ENCODE measurements around the gene POLR2L.

The POLR2L gene

GRCh38 chr11:829847-830294, 12.5 kb downstream of the POLR2L start:
- in situ Hi-C loops (cut with MboI; ENCODE audit: low pct_unique_long_range_greater_than_20kb, low sequenced_read_pairs, unreplicated experiment) = no loop called here
- no peak for DNase-seq (ENCODE audit: low spot score)
- no peak for TF ChIP-seq CTCF (IDR thresholded peaks at IDR 0.05; ENCODE audit: extremely low read depth, insufficient read depth, missing control alignments)

DNA sequence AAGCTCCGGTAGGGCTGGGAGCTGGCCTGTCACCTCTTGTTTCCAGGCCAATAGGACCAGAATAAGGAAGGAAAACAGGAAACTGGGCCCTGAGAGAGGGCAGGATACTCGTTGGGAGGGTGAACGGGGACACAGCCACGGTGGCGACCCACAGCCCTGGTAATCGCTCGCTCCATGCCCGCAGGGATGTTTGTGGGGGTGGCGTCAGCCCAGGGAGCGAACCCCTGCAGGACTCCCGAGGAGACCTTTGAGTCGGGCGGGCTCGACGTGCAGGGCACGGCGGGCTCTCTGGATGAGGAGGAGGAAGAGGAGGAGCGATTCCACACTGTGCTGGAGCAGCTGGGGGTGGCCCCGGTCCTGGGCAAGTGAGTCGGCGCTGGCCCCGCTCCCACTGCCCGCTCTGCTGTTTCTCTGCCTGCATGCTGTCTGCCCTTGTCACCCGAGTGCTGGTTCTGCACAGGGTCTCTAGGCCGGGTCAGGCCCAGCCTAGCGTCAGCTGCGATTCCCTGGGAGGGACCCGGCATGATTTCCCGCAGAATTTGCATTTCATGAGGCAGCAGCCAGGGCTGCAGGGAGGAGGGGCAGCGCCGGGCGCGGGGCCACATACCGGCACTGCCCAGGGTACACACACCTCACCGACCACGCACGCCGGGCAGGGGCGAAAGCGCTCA, 13.0 kb downstream of the POLR2L start:
- no peak for TF ChIP-seq CTCF (IDR thresholded peaks at IDR 0.05; ENCODE audit: extremely low read depth, insufficient read depth, missing control alignments)
- DNase-seq (ENCODE audit: low spot score) = no peak

GRCh38 chr11:828506-829175, 13.7 kb downstream of the POLR2L start:
- DNase-seq (ENCODE audit: low spot score) = no peak
- TF ChIP-seq CTCF (IDR thresholded peaks at IDR 0.05; ENCODE audit: extremely low read depth, insufficient read depth, missing control alignments) = no peak
- in situ Hi-C loops (cut with MboI; ENCODE audit: low pct_unique_long_range_greater_than_20kb, low sequenced_read_pairs, unreplicated experiment) = no loop called here

More for the DNA sequence above, 13.0 kb downstream of the POLR2L start:
- in situ Hi-C loops (cut with MboI; ENCODE audit: low pct_unique_long_range_greater_than_20kb, low sequenced_read_pairs, unreplicated experiment) = no loop called here

GRCh38 chr11:827897-828192, 14.5 kb downstream of the POLR2L start, which contains the start of gene CRACR2B:
CRACR2B (plus strand) TSS chr11:827919; CDS start chr11:828608, 689 bp downstream.
- no peak for TF ChIP-seq CTCF (IDR thresholded peaks at IDR 0.05; ENCODE audit: extremely low read depth, insufficient read depth, missing control alignments)
- no peak for DNase-seq (ENCODE audit: low spot score)
- in situ Hi-C loops (cut with MboI; ENCODE audit: low pct_unique_long_range_greater_than_20kb, low sequenced_read_pairs, unreplicated experiment) = no loop called here

DNA sequence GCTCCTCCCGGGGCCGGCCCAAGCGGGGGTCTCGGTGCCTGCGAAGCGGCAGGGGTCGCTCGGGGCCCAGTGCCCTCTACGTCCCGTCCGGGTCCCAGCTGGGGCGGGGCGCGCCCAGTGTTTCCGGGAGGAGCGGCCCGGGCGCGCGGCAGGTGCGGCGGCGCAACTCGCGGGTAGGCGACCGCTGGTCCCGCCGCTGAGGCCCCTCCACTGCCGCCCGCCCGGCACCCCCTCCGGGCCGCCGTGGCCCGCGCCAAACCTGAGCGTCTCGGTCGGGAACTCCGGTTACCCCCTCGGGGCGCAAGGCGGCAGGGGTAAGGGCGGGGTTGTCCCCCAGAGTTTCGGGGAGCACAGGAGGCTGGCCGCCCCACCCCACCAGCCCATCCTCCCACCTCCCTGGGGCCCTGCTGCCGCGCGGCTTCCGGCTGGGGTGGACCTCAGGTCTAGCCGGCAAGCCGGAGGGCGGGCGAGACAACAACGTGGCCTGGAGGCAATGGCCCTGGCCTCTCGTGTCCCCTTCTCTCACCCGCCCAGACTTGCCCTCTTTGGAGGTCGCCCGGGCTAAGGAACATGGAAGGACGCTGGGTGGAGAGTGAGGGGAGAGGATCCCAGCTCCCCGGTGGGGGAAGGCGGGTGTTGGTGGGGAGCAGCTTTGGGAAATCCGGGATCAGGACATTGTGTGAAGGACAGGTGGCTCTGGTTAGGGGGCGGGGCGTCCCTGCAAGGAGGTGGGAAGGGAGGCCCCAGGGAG, 15.0 kb downstream of the POLR2L start:
- peak; percentile 81 for DNase-seq (ENCODE audit: low spot score)
- TF ChIP-seq CTCF (IDR thresholded peaks at IDR 0.05; ENCODE audit: extremely low read depth, insufficient read depth, missing control alignments) = peak; percentile 19
- in situ Hi-C loops (cut with MboI; ENCODE audit: low pct_unique_long_range_greater_than_20kb, low sequenced_read_pairs, unreplicated experiment) = no loop called here

DNA sequence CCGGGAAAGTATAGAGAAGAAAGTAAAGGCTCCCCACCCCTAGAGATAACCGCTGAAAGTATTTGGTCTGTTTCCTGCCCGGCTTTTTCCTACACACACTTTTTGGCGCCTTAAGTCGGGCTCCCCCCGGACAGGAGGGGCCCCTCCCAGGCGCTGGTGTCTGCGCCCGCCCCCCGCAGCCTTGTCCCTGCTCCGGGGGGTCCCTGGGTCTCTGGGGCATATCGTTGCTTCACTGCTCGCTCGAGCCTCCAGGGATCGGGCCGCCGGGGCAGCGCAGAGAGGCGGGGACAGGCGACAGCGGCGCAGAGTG, 15.5 kb downstream of the POLR2L start:
- DNase-seq (ENCODE audit: low spot score) = no peak
- in situ Hi-C loops (cut with MboI; ENCODE audit: low pct_unique_long_range_greater_than_20kb, low sequenced_read_pairs, unreplicated experiment) = no loop called here
- no peak for TF ChIP-seq CTCF (IDR thresholded peaks at IDR 0.05; ENCODE audit: extremely low read depth, insufficient read depth, missing control alignments)

All from GM13977 (cell line).